AG04450 (cell line): ENCODE measurements around the gene F2RL3. TPM values are rescaled to one million over a fixed set of nuclear protein-coding genes. Genes with fewer than 3 reads are reported as not detected.

Source experiments
- CTCF ChIA-PET: fragments of 300-600, 350-600 bp; formaldehyde crosslinking; extraction: SDS; loops from one replicate; lab custom pipeline; 2022; ENCODE audit warnings: antibody characterized with exemption, inconsistent platforms; lab: Charles Lee
- POLR2A ChIA-PET: fragments of 350-600 bp; formaldehyde crosslinking; extraction: SDS; loops from one replicate; lab custom pipeline; 2021; ENCODE audit warnings: antibody characterized with exemption, inconsistent platforms; lab: Yijun Ruan, JAX
- DNase-seq: peaks from one replicate; pipeline ENCODE4 v3.0.0-alpha.2; 2011; ENCODE audit warnings: low read depth, low spot score
- H3K27ac ChIP-seq: one replicate; pipeline ENCODE4 v1.5.1; 2012; ENCODE audit warnings: low read depth, low read length, control low read depth
- H3K27me3 ChIP-seq: one replicate; pipeline ENCODE4 v1.6.0; 2012; ENCODE audit warnings: low read length; ENCODE audit not compliant: control insufficient read depth, insufficient read depth
- H3K4me3 ChIP-seq: 2 replicates; pipeline ENCODE4 v1.5.1; 2011; ENCODE audit warnings: mild to moderate bottlenecking, low read depth, low read length, control low read depth
- H3K9me3 ChIP-seq: 2 replicates; pipeline ENCODE4 v1.5.1; 2012; ENCODE audit warnings: low read length; ENCODE audit not compliant: control insufficient read depth, insufficient read depth
- CTCF ChIP-seq: IDR thresholded peaks from 2 replicates; pipeline ENCODE4 v1.5.1; 2011; ENCODE audit warnings: low read depth, low read length, control low read depth, inconsistent platforms
- polyA plus RNA-seq: library from polyadenylated mRNA; depleted of rRNA; stranded (reverse); fragments of >200 nt; gene quantifications from 2 replicates; pipeline ENCODE4 v1.2.3, GENCODE V29; 2011

The F2RL3 gene
- polyA plus RNA-seq, 1 experiment, result not detected

GRCh38 chr19:16901491-16902175, 12.8 kb downstream of the F2RL3 start:
- no peak overlapping the region for H3K4me3 ChIP-seq
- peaks cover 5% of the 10 kb centered on the region; the same call in 1 of the 2 replicates for H3K9me3 ChIP-seq
- H3K27ac ChIP-seq, result no peak overlapping the region
- CTCF ChIA-PET, result no interaction called here
- DNase-seq, result no peak
- H3K27me3 ChIP-seq, result no peaks in the 10 kb centered on the region
- POLR2A ChIA-PET, result no interaction called here
- no peak for TF ChIP-seq CTCF

- TF ChIP-seq CTCF, result no peak
- Histone ChIP-seq H3K9me3 (peaks cover 5% of the 10 kb centered on the region; the same call in 1 of the 2 replicates), H3K27ac (no peak overlapping the region), H3K4me3 (no peak overlapping the region), H3K27me3 (no peaks in the 10 kb centered on the region)
- DNase-seq, result no peak
- ChIA-PET CTCF (no interaction called here), POLR2A (no interaction called here)
These were observed 13.7 kb downstream of the F2RL3 start for GRCh38 chr19:16902545-16902944.

- no peaks in the 10 kb centered on the region for H3K9me3 ChIP-seq
- DNase-seq, result no peak
- POLR2A ChIA-PET, result no interaction called here
- no peak overlapping the region for H3K4me3 ChIP-seq
- no peak overlapping the region for H3K27ac ChIP-seq
- no peak for TF ChIP-seq CTCF
- CTCF ChIA-PET, result no interaction called here
- H3K27me3 ChIP-seq, result no peaks in the 10 kb centered on the region
These were observed 14.5 kb downstream of the F2RL3 start for GRCh38 chr19:16903347-16903746.

- ChIA-PET CTCF (no interaction called here), POLR2A (no interaction called here)
- no peak for DNase-seq
- no peak overlapping the region for H3K4me3 ChIP-seq
- TF ChIP-seq CTCF, result no peak
- no peak overlapping the region for H3K27ac ChIP-seq
- H3K27me3 ChIP-seq, result no peaks in the 10 kb centered on the region
- H3K9me3 ChIP-seq, result no peaks in the 10 kb centered on the region; the same call in 1 of the 2 replicates
These were observed 15.8 kb downstream of the F2RL3 start for GRCh38 chr19:16904599-16904998.

GRCh38 chr19:16908759-16909158, 20.0 kb downstream of the F2RL3 start:
- no peak for TF ChIP-seq CTCF
- no peak for DNase-seq
- ChIA-PET CTCF (no interaction called here), POLR2A (no interaction called here)
- no peak overlapping the region for H3K27ac ChIP-seq
- H3K4me3 ChIP-seq, result no peak overlapping the region
- H3K9me3 ChIP-seq, result peaks cover 26% of the 10 kb centered on the region
- H3K27me3 ChIP-seq, result no peaks in the 10 kb centered on the region
